Astrocyte (in vitro differentiated cells and primary cell): ENCODE results near the gene CILP2. TPM values are rescaled to one million over a fixed set of nuclear protein-coding genes. Genes with fewer than 3 reads are reported as not detected.

Experiments
- DNase-seq: peaks from one replicate; pipeline ENCODE4 v3.0.0-alpha.2; 2010; ENCODE audit warnings: low read depth
- FAIRE-seq: peaks from 2 replicates; lab custom pipeline; 2011; peaks lifted over from hg19 to GRCh38; lab: Jason Lieb, UNC
- H2AFZ ChIP-seq: 2 replicates; pipeline ENCODE4 v1.6.0; 2012; ENCODE audit warnings: low read depth, low read length, inconsistent platforms
- H3K27ac ChIP-seq: 2 replicates; pipeline ENCODE4 v1.5.1; 2011; ENCODE audit warnings: low read depth, low read length, inconsistent platforms
- H3K27me3 ChIP-seq: 2 replicates; pipeline ENCODE4 v1.6.0; 2011; ENCODE audit warnings: low read length, inconsistent platforms; ENCODE audit not compliant: insufficient read depth
- H3K36me3 ChIP-seq: 2 replicates; pipeline ENCODE4 v1.5.1; 2011; ENCODE audit warnings: low read length, inconsistent platforms; ENCODE audit not compliant: insufficient read depth
- H3K4me1 ChIP-seq: 2 replicates; pipeline ENCODE4 v1.5.1; 2011; ENCODE audit warnings: low read length, inconsistent platforms; ENCODE audit not compliant: insufficient read depth
- H3K4me2 ChIP-seq: 2 replicates; pipeline ENCODE4 v1.6.0; 2012; ENCODE audit warnings: low read length, inconsistent platforms
- H3K4me3 ChIP-seq: 2 replicates; pipeline ENCODE4 v1.5.1; 2011; ENCODE audit warnings: low read depth, mild to moderate bottlenecking, low read length, inconsistent platforms; ENCODE audit not compliant: insufficient read depth
- H3K79me2 ChIP-seq: 2 replicates; pipeline ENCODE4 v1.6.0; 2012; ENCODE audit warnings: mild to moderate bottlenecking, low read length, inconsistent platforms; ENCODE audit not compliant: insufficient read depth
- H3K9ac ChIP-seq: 2 replicates; pipeline ENCODE4 v1.6.0; 2012; ENCODE audit warnings: mild to moderate bottlenecking, low read length, inconsistent platforms
- H3K9me3 ChIP-seq: 2 replicates; pipeline ENCODE4 v1.5.1; 2012; ENCODE audit warnings: low read depth, mild to moderate bottlenecking, low read length, inconsistent platforms; ENCODE audit not compliant: insufficient read depth
- H4K20me1 ChIP-seq: 2 replicates; pipeline ENCODE4 v1.6.0; 2012; ENCODE audit warnings: low read length, inconsistent platforms; ENCODE audit not compliant: insufficient read depth
- H3K27ac Mint-ChIP-seq: one replicate; pipeline ENCODE4 v1.8.0; 2021; ENCODE audit warnings: mild to moderate bottlenecking, mixed read lengths; ENCODE audit not compliant: unreplicated experiment
- H3K27me3 Mint-ChIP-seq: one replicate; pipeline ENCODE4 v1.8.0; 2021; ENCODE audit warnings: low read depth, mixed read lengths; ENCODE audit not compliant: unreplicated experiment
- H3K36me3 Mint-ChIP-seq: one replicate; pipeline ENCODE4 v1.8.0; 2021; ENCODE audit warnings: low read depth, mixed read lengths; ENCODE audit not compliant: unreplicated experiment
- H3K4me1 Mint-ChIP-seq: one replicate; pipeline ENCODE4 v1.8.0; 2021; ENCODE audit warnings: low read depth, mixed read lengths; ENCODE audit not compliant: unreplicated experiment
- H3K4me3 Mint-ChIP-seq: one replicate; pipeline ENCODE4 v1.8.0; 2021; ENCODE audit warnings: mild to moderate bottlenecking, moderate library complexity, mixed read lengths; ENCODE audit not compliant: unreplicated experiment
- H3K9me3 Mint-ChIP-seq: one replicate; pipeline ENCODE4 v1.8.0; 2021; ENCODE audit warnings: mild to moderate bottlenecking, mixed read lengths; ENCODE audit not compliant: unreplicated experiment
- CTCF ChIP-seq: IDR thresholded peaks from 2 replicates; pipeline ENCODE4 v1.5.1; 2011; ENCODE audit warnings: low read depth, mild to moderate bottlenecking, inconsistent platforms, low read length, moderate library complexity; ENCODE audit not compliant: insufficient read depth
- EZH2 ChIP-seq: IDR thresholded peaks from 2 replicates; pipeline ENCODE4 v1.6.1; 2012; ENCODE audit warnings: mild to moderate bottlenecking, low read length, inconsistent platforms; ENCODE audit not compliant: insufficient read depth
- total RNA-seq: library from RNA; stranded (reverse); gene quantifications from 2 replicates; pipeline ENCODE4 v1.2.1, GENCODE V29; 2021

CILP2 gene
- total RNA-seq, 1 donor from 2014 or later: 3.9 TPM

- Histone ChIP-seq H2AFZ (peak overlapping the region; percentile 26), H3K79me2 (no peaks in the 10 kb centered on the region), H3K36me3 (no peaks in the 10 kb centered on the region), H3K9me3 (no peaks in the 10 kb centered on the region), H3K4me3 (no peak overlapping the region), H3K4me1 (peaks cover 4% of the 10 kb centered on the region), H3K27ac (no peak overlapping the region), H4K20me1 (no peaks in the 10 kb centered on the region), H3K9ac (no peak overlapping the region), H3K4me2 (peak overlapping the region; percentile 62), H3K27me3 (peaks cover 22% of the 10 kb centered on the region)
- TF ChIP-seq CTCF: no peak
- DNase-seq (no peak), FAIRE-seq (no peak)
- Mint-ChIP-seq H3K4me3 (peak overlapping the region; percentile 34), H3K27ac (no peak overlapping the region), H3K27me3 (peaks cover 11% of the 10 kb centered on the region), H3K4me1 (peaks cover 7% of the 10 kb centered on the region), H3K36me3 (peaks cover 5% of the 10 kb centered on the region), H3K9me3 (peaks cover 2% of the 10 kb centered on the region)
Observed at GRCh38 chr19:19540715-19541515, 2.9 kb downstream of the CILP2 start.

- Histone ChIP-seq H3K79me2 (no peaks in the 10 kb centered on the region), H3K36me3 (no peaks in the 10 kb centered on the region), H3K4me1 (peaks cover 4% of the 10 kb centered on the region), H4K20me1 (no peaks in the 10 kb centered on the region), H3K27ac (no peak overlapping the region), H2AFZ (no peak overlapping the region), H3K27me3 (peaks cover 22% of the 10 kb centered on the region), H3K9ac (no peak overlapping the region), H3K9me3 (no peaks in the 10 kb centered on the region), H3K4me3 (no peak overlapping the region), H3K4me2 (no peak overlapping the region)
- Mint-ChIP-seq H3K27ac (no peak overlapping the region), H3K4me1 (peaks cover 7% of the 10 kb centered on the region), H3K9me3 (peaks cover 2% of the 10 kb centered on the region), H3K36me3 (peaks cover 10% of the 10 kb centered on the region), H3K4me3 (no peak overlapping the region), H3K27me3 (peaks cover 17% of the 10 kb centered on the region)
- no peak for DNase-seq
- no peak for FAIRE-seq
- TF ChIP-seq CTCF (no peak), EZH2 (no peak)
Observed at GRCh38 chr19:19541616-19542015, 3.6 kb downstream of the CILP2 start.

GRCh38 chr19:19542507-19542906 is 4.4 kb downstream of the CILP2 start:
- Mint-ChIP-seq H3K4me1 (peaks cover 7% of the 10 kb centered on the region), H3K4me3 (no peak overlapping the region), H3K9me3 (peaks cover 2% of the 10 kb centered on the region), H3K27me3 (peaks cover 17% of the 10 kb centered on the region), H3K36me3 (peaks cover 10% of the 10 kb centered on the region), H3K27ac (no peak overlapping the region)
- no peak overlapping the region for H2AFZ ChIP-seq
- TF ChIP-seq EZH2: no peak
- no peak for TF ChIP-seq CTCF
- H3K27me3 ChIP-seq: peaks cover 25% of the 10 kb centered on the region
- H3K4me3 ChIP-seq: no peak overlapping the region
- H3K36me3 ChIP-seq: no peaks in the 10 kb centered on the region
- H3K27ac ChIP-seq: no peak overlapping the region
- no peaks in the 10 kb centered on the region for H4K20me1 ChIP-seq
- no peak overlapping the region for H3K4me2 ChIP-seq
- no peaks in the 10 kb centered on the region for H3K79me2 ChIP-seq
- H3K9ac ChIP-seq: no peak overlapping the region
- DNase-seq: no peak
- no peak for FAIRE-seq
- peaks cover 4% of the 10 kb centered on the region for H3K4me1 ChIP-seq
- no peaks in the 10 kb centered on the region for H3K9me3 ChIP-seq
